Stimulated activated CD4-positive, alpha-beta T cell treated with anti-CD3 and anti-CD28 coated beads, Interleukin-1b, Interleukin-23, amount 100 ng/mL, for 1 hour (primary cell): ENCODE results near the gene GYPC.
"Not testable (repeated sequence)": the region's sequence is repeated elsewhere in the genome, so short reads cannot be mapped to it uniquely, and the experiment has no call there.

ENCODE experiments used
- DNase-seq, 2 donors: peaks; one replicate each; pipeline ENCODE4 v3.0.0-alpha.2; 2020; ENCODE audit warnings: low read depth in 2 of 2

Gene GYPC

DNA sequence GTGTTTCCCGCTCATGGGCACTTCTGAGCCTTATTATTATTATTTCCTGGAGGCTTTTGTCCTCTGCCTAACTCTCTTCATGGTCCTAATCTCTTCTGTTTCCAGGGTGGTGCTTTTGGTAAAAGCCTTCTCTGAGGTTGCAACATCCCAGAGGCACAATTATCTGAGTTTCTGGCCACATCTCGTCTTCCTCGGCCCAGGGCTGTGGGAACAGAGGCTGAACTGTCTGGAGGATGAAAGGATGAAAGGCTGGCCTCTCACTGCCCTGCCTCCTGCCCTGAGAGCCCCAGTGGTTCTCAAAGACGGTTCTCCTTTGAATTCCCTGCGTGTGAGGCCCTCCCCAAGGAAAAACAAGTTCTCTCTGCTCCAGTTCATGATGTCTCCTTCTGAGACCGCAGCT lies 13.8 kb downstream of the GYPC start:
- no peak for DNase-seq

DNA sequence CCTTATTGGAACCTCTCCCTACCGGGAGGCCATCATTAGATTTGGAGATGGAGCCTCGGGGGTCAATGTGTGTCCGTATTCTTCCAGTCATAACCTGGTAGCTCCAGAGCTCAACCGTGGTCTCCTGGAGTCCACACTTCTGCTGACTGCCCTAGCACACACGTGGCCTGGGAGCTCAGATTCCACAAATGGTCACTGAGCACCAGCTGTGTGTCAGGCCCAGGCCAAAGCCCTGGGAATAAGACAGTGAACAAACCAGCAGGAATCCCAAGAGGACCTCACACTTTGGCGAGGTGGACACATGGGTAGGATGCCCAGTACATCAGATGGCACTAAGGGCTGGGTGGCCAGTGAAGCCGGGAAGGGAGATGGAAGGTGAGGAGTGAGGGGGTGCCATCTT lies 15.5 kb downstream of the GYPC start:
- DNase-seq, result no peak

DNA sequence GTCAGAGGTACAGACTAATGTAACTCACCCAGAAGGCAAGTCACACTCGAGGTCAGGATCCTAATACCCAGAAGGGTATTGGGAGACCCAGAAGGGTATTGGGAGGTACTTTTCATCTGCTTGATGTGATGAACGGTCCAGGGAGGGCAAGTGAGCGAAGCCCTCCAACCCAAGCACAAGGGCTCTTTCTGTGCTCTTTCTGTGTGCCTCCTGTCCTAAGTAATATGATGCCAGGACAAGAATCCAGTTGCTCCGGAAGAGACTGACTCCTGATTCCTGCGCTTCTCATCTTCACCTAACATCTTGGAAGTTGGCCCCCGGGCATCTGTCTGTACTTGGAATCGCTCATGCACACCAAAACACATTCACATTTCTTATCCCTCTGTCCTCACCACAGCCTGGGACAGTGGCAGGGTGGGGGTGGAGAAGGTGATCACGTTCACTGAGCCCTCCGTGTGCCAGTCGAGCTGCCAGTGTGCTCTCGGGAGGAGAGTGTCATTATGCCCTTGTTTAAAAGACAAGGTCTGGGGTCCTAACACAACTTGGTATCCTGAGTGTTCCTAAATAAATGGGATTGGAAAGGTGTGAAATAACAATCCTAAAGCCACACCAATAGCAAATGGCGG lies 17.1 kb downstream of the GYPC start:
- no peak for DNase-seq

DNA sequence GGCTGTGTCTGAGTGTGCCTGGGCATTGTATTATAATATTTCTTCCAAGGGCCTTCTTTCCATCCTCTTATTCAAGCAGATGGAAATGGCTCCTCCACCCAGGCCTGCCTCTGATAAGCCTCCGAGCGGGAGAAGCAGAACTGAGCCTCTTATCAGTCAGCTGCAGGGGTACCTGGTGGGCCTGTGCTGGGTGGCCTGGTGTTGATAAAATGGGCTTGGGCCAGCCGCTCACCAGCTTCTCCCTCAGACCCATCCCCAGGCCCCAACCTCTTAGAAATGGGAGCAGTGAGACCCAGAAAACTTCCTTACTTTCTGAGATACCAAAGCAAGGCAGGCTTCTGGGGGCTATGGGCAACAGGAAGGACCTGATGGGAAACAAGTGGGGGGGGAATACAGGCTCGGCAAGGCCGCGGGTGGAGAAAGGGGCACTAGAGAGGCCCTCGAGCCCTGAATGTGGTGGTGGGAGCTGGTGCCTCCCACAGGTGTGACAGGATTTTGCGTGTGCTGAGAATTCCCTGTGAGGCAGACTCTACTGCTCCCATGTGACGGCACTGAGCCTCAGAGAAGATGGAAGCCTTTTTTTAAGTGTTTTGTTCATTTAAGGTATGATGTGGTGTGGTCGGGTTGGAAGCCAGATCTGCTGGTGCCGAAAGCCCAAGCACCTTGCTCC lies 18.3 kb downstream of the GYPC start:
- no peak for DNase-seq

DNA sequence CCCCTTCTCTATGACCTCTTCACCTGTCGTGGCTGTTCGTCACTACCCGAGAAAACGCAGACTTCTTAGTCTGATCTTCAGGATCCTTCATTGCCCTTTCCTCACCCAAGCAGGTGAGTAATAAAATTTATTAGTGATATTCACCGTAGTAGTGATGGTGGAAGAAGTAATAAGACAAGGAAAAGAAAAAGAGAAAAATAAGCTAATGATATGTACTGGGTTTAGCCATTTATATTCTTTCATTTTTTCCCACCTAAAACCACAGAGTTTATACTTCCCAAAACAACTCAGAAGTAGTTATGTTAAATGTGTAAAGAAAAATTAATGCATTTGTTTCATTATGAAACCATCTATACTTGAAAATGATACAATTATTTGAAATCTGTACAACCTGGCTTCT lies 19.7 kb downstream of the GYPC start:
- DNase-seq, result no peak

DNA sequence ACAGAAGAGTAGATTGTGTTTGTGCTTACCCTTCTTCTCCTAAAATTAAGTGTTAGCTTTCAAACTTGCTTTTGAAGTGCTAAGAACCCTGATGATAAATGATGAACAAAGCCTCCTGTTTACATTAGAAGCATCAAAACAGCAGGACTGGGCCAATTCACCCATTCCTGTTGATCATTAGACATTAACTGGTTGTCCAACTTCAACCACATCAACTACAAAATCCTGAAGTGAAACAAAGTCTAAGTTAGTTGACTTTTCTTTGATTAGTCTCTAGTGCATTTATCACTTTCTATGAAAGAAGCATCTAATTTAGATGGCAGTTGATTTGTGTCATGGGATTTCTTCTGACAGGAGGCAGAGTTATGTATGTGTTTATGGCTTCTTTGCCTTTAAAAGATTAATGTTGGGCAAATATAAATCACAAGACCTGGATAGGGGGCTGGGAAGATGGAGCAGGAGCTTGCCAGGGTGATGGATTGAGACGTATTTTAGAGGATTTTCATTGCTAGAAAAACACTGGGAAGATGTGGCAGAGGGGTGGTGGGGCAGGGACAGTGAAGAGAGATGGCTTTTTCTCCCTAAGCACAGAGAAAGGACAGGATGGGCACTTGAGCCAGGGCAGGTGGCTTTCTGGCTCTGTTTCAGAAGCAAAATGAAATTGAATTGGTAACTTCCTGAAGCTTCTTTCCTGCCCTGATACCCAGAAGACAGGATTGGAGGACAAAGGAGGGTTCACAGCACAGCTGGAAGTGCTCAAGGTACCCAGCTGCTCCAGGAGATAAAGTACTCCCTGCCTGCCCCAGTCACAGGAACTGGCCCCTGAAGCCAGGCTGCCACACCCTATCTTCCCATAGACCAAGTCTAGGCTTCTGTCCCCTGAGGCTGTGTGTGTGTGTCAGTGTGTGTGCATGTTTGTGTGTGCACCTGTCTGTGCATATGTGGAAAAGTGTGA lies 20.5 kb downstream of the GYPC start:
- DNase-seq, result no peak

DNA sequence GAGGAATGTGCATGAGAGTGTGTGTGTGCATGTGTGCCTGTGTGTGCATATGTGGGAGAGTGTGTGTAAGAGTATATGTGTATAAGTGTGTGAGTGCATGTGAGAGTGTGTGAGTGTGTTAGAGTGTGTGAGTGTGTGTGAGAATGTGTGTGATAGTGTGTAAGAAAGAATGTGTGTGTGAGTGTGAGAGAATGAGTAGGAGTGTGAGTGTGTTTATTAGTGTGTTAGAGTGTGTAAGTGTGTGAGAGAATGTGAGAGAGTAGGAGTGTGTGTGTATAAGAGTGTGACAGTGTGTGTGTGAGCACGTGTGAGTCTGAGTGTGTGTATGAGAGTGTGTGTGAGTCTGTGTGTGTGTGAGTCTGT lies 21.2 kb downstream of the GYPC start:
- DNase-seq, result no peak

DNA sequence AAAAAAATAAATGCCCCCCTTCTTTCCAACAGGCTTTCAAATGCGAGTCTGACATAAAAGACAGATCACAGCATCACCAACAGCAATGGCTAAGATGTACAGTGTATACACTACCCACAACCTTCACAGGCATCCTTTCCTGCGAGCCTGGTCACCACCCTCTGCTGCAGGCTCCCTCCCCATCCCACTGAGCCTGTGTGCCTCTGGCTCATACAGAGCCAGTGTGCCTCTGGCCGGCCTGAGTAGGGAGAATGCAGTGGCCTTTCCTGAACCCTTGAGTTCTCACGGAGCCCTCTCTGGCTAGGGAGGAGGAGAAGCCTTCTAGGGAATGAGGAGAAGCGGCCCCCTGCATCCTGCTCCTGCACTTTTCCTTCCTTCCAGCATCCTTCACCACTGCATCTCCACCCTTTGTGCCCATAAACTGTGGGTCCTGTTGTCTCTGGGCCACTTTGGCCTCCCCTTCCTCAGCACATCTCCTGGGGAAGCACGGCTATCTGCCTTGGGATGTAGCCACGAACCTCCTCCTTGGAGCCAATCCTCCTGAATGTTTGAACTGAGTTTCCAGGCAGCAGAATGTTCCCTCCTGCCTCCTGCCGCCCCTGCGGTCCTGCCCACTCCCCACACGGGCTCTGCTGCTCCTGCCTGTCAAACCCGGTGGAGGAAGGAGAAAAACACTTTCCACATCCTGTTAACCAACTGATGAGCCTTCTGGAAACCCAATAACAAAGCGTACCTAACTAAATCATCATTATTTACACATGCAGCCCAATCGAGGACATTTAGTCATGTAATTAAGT lies 22.5 kb downstream of the GYPC start:
- DNase-seq, result no peak

DNA sequence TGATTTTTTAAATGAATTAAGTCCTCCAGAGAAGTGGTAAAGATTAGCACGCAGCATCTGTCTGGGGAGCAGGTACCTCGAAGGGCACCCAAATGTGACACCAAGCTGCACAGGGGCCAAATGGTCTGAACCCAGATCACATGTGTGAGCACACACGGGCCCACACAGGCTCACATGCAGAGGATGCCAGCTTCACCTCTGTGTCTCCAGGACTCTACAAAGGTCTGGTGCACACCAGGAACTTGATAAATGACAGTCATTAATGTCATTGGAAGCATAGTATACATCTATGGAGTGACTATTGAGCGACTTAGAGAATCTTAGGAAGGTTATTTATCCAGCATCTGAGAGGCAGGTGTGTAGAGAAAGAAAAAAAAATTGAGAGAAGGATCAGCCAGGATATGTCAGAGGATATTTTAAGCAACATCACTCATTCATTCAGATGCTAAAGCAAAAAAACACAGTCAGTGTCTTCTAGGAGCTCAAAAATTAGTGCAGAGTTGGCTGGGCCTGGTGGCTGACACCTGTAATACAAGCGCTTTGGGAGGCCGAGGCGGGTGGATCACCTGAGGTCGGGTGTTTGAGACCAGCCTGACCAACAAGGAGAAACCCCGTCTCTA lies 23.2 kb downstream of the GYPC start:
- DNase-seq, result no peak

DNA sequence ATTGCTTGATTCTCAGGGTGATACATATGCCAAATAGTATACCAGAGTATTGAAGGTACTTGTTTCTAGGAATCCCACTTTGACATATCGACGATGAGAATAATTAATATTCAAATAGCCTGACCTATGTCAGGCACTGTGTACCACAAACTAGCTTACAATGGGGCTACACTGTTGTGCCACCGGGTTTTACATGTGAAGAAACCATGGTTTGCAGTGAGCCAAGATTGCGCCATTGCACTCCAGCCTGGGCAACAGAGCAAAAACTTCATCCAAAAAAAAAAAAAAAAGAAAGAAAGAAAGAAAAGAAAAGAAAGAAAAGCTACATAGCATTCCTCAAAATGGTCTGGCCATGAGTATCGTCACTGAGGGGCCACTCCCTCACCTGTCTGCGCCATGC lies 25.5 kb downstream of the GYPC start:
- DNase-seq, result no peak

DNA sequence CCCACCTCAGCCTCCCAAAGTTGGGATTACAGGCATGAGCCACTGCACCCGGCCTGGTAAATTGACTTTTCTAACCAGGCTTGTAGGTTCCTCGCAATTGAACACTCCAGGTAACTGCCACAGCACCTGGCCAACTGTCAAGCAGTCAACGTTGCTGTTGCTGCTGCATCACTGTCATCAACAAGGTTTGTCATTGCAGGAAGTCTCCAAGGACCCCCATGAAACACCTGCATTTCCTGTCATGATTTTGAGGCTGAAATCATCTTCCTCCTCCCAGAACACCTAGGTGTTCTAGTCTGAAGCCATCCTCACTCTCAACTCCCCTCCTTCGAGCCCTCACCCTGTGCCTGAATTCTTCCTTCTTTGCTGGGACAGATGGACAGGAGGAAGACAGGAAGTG lies 29.7 kb downstream of the GYPC start:
- no peak for DNase-seq

DNA sequence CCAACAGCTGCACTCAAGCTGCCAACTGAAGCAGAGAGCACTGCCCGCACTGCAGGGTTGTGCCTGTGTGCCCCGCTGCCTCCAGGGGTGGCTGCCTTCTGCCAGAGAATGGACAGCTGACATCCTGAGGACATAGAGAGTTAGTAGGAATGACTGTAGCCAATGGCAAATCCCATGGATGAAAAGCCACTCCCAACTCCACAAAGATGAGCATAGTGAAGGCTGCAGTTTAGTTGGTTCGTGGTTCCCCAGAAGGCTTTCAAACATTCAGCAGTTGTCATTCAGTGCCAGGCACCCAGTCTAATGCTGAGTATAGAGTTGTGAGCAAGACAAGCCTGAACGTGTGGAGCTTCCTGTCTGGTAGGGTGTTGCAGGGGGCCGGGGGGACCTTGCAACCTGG lies 30.3 kb downstream of the GYPC start:
- DNase-seq, result no peak

DNA sequence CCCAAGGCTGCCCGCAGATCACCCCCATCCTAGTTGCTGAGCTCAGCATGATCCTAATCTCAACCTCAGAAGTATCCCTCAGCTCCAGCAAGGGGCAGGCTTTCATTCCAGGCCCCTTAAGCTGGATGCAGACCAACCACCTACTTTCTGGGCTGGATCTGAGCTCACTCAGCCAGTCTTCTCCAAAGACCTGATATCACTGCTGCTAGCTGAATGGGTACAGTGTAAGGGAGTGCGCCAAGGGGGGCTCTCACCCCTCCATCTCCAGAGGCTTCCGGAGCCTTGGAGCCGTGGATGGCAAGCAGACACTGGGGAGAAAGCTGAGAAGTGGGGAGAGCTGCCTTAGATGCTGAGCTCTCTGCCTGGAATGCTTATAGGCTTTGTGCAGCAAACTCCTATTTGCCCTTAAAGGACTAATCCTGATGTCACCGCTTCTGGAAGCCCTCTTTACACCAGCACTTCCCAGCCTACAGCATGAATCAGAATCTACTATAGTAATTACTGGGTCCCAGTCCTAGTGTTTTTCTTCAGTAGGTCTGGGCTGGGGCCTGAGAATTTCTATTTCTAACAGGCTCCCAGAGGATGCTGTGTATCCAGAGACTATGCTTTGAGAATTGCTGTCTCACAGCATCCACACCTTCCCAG lies 31.0 kb downstream of the GYPC start:
- no peak for DNase-seq

DNA sequence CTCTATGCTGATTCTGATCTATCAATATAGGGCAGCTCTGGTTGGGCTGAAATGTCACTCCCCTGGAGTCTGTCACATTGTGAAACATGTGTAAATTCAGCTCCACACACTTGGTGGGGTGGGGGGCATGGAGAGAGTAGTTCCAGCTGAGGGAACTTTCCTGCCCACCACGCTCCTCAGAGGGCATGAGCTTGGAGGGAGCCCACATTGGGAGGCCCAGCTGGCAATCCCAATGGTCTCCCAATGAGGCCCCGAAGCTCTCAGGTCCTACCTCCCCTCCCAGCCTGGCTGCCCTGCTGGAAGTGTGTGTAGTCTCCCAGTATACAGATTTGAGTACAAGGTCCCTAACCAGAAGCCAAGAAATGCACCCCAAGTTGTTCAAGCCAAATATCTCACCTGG lies 31.5 kb downstream of the GYPC start:
- no peak for DNase-seq

DNA sequence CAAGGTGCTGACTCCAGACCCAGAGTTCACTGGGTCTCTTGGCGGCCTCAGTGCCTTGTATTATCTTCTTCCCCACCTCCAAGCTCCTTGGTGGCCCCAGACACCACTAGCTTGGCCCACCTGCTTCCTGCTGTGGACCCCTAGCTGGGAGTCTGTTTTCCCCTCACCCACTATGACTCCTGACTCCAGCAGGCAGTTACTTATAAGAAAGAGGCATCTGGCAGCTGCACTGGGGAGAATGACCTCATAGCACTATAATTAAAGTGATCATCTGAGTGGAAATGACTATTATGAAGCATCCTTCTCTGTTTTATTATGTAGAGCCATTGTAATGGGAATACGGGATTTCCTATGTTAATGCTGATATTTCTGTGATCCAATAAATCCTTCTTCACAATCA lies 32.6 kb downstream of the GYPC start:
- DNase-seq, result not testable (repeated sequence)

DNA sequence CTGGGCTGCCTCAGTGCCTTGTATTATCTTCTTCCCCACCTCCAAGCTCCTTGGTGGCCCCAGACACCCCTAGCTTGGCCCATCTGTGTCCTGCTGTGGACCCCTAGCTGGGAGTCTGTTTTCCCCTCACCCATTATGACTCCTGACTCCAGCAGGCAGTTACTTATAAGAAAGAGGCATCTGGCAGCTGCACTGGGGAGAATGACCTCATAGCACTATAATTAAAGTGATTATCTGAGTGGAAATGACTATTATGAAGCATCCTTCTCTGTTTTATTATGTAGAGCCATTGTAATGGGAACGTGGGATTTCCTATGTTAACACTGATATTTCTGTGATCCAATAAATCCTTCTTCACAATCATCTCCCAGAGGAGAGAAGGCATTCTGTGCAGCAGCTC lies 36.3 kb downstream of the GYPC start:
- DNase-seq, result not testable (repeated sequence)

DNA sequence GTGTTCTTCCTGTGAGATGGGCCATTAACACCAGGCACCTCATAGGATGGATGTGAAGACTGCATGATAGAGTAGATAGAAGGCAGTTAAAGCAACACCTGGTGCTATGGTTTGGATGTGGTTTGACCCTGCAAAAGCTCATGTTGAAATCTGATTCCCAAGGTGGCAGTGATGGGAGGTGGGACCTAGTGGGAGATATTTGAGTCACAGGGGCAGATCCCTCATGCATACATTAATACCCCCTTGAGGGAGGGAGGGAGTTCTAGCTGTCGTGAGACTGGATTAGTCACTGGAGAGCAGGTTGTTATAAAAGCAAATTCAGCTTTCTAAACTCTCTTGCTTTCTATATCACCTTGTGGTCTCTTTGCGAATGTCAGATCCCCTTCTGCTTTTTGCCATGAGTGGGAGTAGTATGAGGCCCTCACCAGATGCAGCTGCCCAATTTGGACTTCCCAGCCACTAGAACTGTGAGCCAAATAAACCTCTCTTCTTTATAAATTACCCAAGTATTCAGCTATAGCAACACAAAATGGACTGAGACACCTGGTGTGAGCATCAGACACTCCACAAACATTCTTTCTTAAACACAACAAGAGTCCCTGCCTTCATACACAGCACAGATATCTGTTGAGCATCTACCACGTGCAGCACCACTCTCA lies 37.1 kb downstream of the GYPC start:
- not testable (repeated sequence) for DNase-seq

DNA sequence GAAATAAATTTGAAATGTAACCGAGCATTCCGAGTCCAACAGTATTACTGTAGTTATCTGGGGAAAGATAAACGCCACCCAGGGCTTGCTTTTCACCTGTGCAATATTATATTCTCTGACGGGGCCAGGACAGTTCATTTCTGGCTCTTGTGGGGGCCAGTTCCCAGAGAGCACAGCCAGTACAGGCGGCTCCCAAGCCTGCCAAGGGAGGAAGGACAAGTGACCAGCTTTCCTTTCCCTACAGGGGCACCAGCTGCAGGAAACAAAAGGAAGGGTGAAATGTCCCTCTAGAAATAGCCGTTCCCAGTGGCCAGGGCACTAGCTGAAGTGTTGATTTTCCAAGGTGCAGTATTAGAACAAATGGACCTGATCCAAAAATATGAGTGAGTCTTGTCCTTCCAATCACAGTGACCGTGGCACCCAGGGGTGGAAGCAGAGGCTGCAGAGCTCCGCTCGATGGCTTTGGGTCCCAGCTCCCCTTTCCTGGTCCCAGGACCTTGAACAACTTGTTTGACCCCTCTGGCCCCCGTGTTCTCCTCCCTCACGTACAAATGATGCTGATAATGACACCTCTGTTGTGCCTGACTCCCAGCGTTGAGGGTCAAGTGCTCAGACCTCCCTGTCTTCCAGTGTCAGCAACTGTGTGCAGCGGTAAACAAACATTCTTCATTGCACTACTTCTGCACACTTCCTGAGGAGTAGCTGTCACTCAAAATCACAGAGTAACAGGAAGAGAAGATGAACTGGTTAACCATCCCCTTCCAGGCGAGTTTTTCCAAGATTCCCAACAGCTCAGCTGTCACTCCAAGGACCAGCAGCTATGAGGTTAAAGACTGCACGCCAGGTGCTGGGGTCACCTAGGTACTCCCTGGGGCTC lies 40.9 kb downstream of the GYPC start:
- no peak for DNase-seq

DNA sequence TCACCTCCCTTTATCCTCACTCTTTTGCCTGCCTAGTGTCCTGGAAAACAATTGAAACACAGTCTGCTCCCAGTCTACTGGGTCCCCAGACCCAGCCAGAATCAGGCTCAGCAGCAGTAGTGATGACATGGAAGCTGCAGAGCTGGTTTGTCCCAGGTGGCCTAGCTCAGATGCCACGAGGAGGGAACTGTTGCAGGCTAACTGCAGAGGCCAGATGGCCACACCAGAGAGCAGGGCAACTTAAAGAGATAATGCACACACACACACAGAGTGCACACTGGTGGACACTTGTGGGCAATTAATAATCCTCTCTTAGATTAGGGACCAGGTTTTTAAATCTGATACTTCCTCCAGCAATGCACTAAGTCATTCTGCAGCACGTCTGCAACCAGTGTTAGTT lies 42.4 kb downstream of the GYPC start:
- no peak for DNase-seq

DNA sequence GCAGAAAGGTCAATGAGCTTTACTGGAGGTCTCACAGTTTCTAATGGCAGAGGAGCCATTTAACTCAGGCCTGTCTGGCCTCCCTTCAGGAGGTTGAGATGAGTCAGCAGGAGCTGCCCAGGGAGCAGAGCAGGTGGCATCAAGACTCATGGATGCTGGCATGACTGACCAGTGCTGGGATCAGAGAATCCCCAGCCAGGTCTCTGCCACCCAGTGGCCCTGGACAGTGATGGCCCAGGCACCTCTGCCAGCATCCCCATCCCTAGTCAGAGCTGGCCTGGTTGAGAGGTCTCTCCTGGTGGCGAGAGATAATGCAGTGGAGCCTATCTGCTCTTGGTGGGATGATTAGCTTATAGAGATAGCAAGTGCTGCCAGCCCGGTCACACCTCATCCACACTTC lies 43.1 kb downstream of the GYPC start:
- no peak for DNase-seq
